ENCODE measurements around the gene ATAD3A. TPM values are rescaled to one million over a fixed set of nuclear protein-coding genes. Genes with fewer than 3 reads are reported as not detected.
A peak's percentile ranks its signal among the peaks of the same experiment; 100 is the strongest.
"Not testable (repeated sequence)": the region's sequence is repeated elsewhere in the genome, so short reads cannot be mapped to it uniquely, and the experiment has no call there.

The ATAD3A gene
- total and polyA plus RNA-seq, 10 donors = 11.3 to 29.0 (median 17.1) TPM

DNA sequence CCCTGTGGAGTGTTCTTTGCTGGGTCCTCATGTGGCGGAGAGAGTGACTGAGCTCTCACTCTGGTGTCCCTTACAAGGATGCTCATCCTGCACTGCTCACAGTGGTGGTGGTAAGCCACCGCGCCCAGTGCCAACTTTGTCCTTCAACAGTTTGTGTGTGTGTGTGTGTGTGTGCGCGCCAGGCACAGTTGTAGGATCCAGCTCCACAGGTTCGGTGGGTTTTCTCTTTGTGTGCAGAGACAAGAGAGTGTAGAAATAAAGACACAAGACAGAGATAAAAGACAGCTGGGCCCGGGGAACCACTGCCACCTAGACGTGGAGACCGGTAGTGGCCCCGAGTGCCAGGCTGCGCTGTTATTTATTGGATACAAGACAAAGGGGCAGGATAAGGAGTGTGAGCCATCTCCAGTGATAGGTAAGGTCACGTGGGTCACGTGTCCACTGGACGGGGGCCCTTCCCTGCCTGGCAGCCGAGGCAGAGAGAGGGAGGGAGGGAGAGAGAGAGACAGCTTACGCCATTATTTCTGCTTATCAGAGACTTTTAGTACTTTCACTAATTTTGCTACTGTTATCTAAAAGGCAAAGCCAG is 7.1 kb upstream of the ATAD3A start:
- H3K4me1 ChIP-seq = peaks cover 0 to 16% (median 9%) of the 10 kb centered on the region in 6 donors
- H3K9me3 ChIP-seq; intact Hi-C loops (cut with DNase I; ENCODE audit: low total_unique reads); H3K36me3 ChIP-seq; H3K27me3 ChIP-seq (replicated peaks in 1 of 7): not testable (repeated sequence)
- 37 to 44% (median 40%) methylated on average over 16 of the region's 16 CpGs for WGBS, 5 donors
- peak; percentile 88 for DNase-seq
- H3K27ac ChIP-seq = peak overlapping the region in 7 of 8 donors; percentile 53 to 87 (median 78)
- H3K4me3 ChIP-seq = peak overlapping the region in 5 of 8 donors; percentile 2 to 57 (median 17)
- TF ChIP-seq, protein P1, sequence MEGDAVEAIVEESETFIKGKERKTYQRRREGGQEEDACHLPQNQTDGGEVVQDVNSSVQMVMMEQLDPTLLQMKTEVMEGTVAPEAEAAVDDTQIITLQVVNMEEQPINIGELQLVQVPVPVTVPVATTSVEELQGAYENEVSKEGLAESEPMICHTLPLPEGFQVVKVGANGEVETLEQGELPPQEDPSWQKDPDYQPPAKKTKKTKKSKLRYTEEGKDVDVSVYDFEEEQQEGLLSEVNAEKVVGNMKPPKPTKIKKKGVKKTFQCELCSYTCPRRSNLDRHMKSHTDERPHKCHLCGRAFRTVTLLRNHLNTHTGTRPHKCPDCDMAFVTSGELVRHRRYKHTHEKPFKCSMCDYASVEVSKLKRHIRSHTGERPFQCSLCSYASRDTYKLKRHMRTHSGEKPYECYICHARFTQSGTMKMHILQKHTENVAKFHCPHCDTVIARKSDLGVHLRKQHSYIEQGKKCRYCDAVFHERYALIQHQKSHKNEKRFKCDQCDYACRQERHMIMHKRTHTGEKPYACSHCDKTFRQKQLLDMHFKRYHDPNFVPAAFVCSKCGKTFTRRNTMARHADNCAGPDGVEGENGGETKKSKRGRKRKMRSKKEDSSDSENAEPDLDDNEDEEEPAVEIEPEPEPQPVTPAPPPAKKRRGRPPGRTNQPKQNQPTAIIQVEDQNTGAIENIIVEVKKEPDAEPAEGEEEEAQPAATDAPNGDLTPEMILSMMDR (IDR thresholded peaks at IDR 0.05 in 8 of 11, conservative IDR thresholded peaks at IDR 0.05 in 3 of 11) = peak; percentile 50 to 80 (median 69)
- peak in 1 of 3 donors; percentile 36 for TF ChIP-seq POLR2AphosphoS5 (IDR thresholded peaks at IDR 0.05)

DNA sequence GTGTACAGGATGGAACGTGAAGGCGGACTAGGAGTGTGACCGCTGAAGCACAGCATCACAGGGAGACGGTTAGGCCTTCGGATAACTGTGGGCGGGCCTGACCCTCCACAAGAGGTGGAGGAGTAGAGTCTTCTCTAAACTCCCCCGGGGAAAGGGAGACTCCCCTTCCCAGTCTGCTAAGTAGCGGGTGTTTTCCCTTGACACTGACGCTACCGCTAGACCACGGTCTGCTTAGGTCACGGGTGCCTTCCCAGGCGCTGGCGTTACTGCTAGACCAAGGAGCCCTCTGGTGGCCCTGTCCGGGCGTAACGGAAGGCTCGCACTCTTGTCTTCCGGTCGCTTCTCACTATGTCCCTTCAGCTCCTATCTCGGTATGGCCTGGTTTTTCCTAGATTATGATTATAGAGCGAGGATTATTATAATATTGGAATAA is 6.6 kb upstream of the ATAD3A start:
- peak overlapping the region in 7 of 8 donors; percentile 53 to 87 (median 78) for H3K27ac ChIP-seq

DNA sequence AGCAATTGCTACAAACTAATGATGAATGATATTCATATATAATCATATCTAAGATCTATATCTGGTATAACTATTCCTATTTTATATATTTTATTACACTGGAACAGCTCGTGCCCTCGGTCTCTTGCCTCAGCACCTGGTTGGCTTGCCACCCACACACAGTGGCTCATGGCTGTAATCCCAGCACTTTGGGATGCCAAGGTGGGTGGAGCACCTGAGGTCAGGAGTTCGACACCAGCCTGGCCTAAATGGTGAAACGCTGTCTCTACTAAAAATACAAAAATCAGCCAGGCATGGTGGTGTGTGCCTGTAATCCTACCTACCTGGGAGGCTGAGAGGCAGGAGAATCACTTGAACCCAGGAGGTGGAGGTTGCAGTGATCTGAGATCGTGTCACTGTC is 6.2 kb upstream of the ATAD3A start:
- H3K36me3 ChIP-seq; H3K9me3 ChIP-seq; intact Hi-C loops (cut with DNase I; ENCODE audit: low total_unique reads); DNase-seq; H3K27me3 ChIP-seq (replicated peaks in 1 of 7); H3K4me3 ChIP-seq: not testable (repeated sequence)
- Histone ChIP-seq H3K4me1 (peaks cover under 1 to 22% (median 10%) of the 10 kb centered on the region in 6 donors), H3K27ac (peak overlapping the region in 7 of 8 donors; percentile 53 to 87 (median 78))
- 85 to 89% (median 87%) methylated on average over 5 of the region's 5 CpGs for WGBS, 5 donors

More for the DNA sequence above, 6.6 kb upstream of the ATAD3A start:
- H3K4me1 ChIP-seq = peaks cover 0 to 18% (median 9%) of the 10 kb centered on the region in 6 donors
- TF ChIP-seq, protein P1 (IDR thresholded peaks at IDR 0.05 in 8 of 11, conservative IDR thresholded peaks at IDR 0.05 in 3 of 11) = peak in 6 of 11 experiments; percentile 6 to 50 (median 43)
- peak in 1 of 3 donors; percentile 41 for TF ChIP-seq POLR2AphosphoS5 (IDR thresholded peaks at IDR 0.05)
- intact Hi-C loops (cut with DNase I; ENCODE audit: low total_unique reads); H3K27me3 ChIP-seq (replicated peaks in 1 of 7); H3K36me3 ChIP-seq; H3K9me3 ChIP-seq; DNase-seq: not testable (repeated sequence)
- peak overlapping the region in 5 of 8 donors; percentile 2 to 57 (median 17) for H3K4me3 ChIP-seq
- 9 to 25% (median 15%) methylated on average over 8 to 17 of the region's 22 CpGs for WGBS, 5 donors

DNA sequence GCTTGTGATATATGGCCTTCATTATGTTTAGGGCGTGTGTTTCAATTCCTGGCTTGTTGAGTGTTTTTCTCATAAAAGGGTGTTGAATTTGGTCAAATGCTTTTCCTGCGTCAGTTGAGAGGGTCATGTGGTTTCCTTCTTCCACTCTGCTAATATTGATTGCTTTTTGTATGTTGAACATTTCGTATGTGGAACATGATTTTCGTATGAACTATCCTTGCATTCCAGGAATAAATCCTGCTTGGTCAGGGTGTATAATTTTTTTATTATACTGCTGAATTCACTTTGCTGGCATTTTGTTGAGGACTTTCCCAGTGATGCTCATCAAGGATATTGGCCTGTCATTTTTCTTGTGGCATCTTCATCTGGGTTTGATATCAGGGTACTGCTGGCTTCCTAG is 4.7 kb upstream of the ATAD3A start:
- intact Hi-C loops (cut with DNase I; ENCODE audit: low total_unique reads) = no loop called here
- H3K4me1 ChIP-seq = peaks cover 3 to 30% (median 17%) of the 10 kb centered on the region in 6 donors
- no peak for DNase-seq
- H3K4me3 ChIP-seq = no peak overlapping the region
- H3K27me3 ChIP-seq (replicated peaks in 1 of 7) = no peaks in the 10 kb centered on the region
- WGBS, 5 donors = 87 to 92% (median 90%) methylated on average over 4 of the region's 4 CpGs
- H3K9me3 ChIP-seq = no peaks in the 10 kb centered on the region
- H3K36me3 ChIP-seq = no peaks in the 10 kb centered on the region
- no peak for TF ChIP-seq POLR2AphosphoS5 (IDR thresholded peaks at IDR 0.05)
- TF ChIP-seq, protein P1 (IDR thresholded peaks at IDR 0.05 in 8 of 11, conservative IDR thresholded peaks at IDR 0.05 in 3 of 11) = no peak
- no peak for TF ChIP-seq POLR2A (IDR thresholded peaks at IDR 0.05)
- H3K27ac ChIP-seq = no peak overlapping the region

DNA sequence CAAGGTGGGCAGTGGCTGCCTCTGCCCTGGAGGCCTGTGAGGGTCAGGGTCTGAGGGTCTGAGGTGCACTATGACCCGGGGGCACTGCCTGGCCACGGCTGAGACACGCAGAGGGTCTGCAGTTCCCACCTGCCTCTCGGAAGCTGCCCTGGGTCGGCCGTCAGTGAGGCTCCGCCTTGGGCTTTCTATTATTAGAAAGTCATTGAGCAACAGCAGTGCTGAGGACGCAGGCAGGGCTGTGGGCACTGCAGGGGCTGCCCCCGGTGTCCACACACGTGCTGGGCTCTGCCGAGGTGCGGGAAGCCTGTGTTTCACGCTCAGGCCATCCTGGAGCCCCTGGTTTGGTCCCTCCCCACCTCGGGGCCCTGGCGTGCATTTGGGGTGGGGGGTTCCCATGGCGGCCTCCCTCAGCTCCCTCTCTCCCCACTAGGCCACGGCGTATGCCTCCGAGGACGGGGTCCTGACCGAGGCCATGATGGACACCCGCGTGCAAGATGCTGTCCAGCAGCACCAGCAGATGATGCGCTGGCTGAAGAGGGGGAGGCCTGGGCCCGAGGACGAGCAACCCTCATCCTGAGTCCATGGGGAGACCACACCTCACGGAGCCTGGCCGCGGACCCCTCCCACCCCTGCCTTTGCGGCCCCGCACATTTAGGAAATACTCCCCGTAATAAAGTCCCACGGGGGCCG is 3.0 kb upstream of the ATAD3A start:
- H3K9me3 ChIP-seq; H3K4me3 ChIP-seq; intact Hi-C loops (cut with DNase I; ENCODE audit: low total_unique reads); H3K36me3 ChIP-seq; H3K27me3 ChIP-seq (replicated peaks in 1 of 7); DNase-seq; H3K27ac ChIP-seq: not testable (repeated sequence)
- H3K4me1 ChIP-seq = peaks cover 3 to 41% (median 23%) of the 10 kb centered on the region in 6 donors
- 67 to 93% (median 83%) methylated on average over 3 to 29 of the region's 34 CpGs for WGBS, 5 donors

DNA sequence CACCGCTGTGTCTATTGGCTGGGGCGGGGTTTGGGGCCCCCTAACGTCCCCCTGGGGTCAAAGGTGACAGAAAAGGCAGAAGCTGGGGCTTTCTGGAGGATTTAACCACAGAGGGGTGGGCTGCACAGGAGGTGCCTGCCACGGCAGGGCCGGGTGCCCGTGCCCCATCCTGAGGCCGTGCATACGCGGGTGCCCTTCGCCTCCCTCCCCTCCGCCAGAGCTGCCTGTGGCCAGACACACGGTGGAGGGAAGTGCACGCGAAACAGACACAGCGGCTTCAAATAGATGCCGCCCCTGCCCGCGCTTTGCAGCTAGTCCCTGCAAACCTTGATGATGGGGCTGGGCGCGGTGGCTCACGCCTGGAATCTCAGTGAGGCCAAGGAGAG is 2.5 kb upstream of the ATAD3A start:
- H3K36me3 ChIP-seq; H3K27ac ChIP-seq; H3K27me3 ChIP-seq (replicated peaks in 1 of 7); H3K4me3 ChIP-seq; H3K9me3 ChIP-seq; intact Hi-C loops (cut with DNase I; ENCODE audit: low total_unique reads); DNase-seq: not testable (repeated sequence)
- peaks cover 3 to 46% (median 23%) of the 10 kb centered on the region in 6 donors for H3K4me1 ChIP-seq
- 70 to 85% (median 74%) methylated on average over 14 to 20 of the region's 21 CpGs for WGBS, 5 donors

Measured in spleen (tissue), 11 donors.